Heart left ventricle (tissue), 16 donors: Measurements from ENCODE around the gene BNIP5. TPM values are rescaled to one million over a fixed set of nuclear protein-coding genes. Genes with fewer than 3 reads are reported as not detected.

Source experiments
- ATAC-seq, 4 donors: fragments of 200-7000 bp; cut with Tn5 transposase; one replicate each; pipeline ENCODE4 v1.9.1; 2020 to 2022; ENCODE audit warnings: moderate library complexity in 4 of 4, mild to moderate bottlenecking in 3 of 4, moderate number of reproducible peaks in 1 of 4
- DNase-seq, 5 donors: peaks; one replicate each; pipeline ENCODE4 v3.0.0-alpha.2; 2020
- H3K27ac ChIP-seq, 12 donors: fragments of 200-600 bp; sonication (generic) in 4 of 12; one replicate each; pipeline versions ENCODE4 v1.5.0 to v1.8.0; 2016 to 2022; ENCODE audit warnings: mild to moderate bottlenecking in 2 of 12
- H3K27me3 ChIP-seq, 9 donors: fragments of 200-600 bp; sonication (generic) in 2 of 9; one replicate each; pipeline versions ENCODE4 v1.5.1 to v1.8.0; 2016 to 2022; ENCODE audit warnings: mild to moderate bottlenecking in 3 of 9
- H3K36me3 ChIP-seq, 9 donors: fragments of 200-600 bp; sonication (generic) in 2 of 9; one replicate each; pipeline versions ENCODE4 v1.5.0 to v1.8.0; 2018 to 2022; ENCODE audit warnings: mild to moderate bottlenecking in 2 of 9
- H3K4me1 ChIP-seq, 12 donors: fragments of 200-600 bp; sonication (generic) in 4 of 12; one replicate each; pipeline versions ENCODE4 v1.5.0 to v1.8.0; 2016 to 2022; ENCODE audit warnings: mild to moderate bottlenecking in 3 of 12
- H3K4me3 ChIP-seq, 12 donors: fragments of 200-600 bp; sonication (generic) in 4 of 12; one replicate each; pipeline versions ENCODE4 v1.5.0 to v1.8.0; 2017 to 2022; ENCODE audit warnings: mild to moderate bottlenecking in 9 of 12, moderate library complexity in 4 of 12
- H3K9me3 ChIP-seq, 12 donors: fragments of 200-600 bp; sonication (generic) in 4 of 12; one replicate each; pipeline versions ENCODE4 v1.5.0 to v1.8.0; 2016 to 2022; ENCODE audit warnings: mild to moderate bottlenecking in 1 of 12
- POLR2A ChIP-seq, 2 donors: fragments of 450-650 bp; IDR thresholded peaks; one replicate each; pipeline ENCODE4 v1.6.1; 2017; ENCODE audit warnings: antibody characterized with exemption in 2 of 2, mild to moderate bottlenecking in 2 of 2, moderate library complexity in 2 of 2
- WGBS, 4 donors: extraction: QIAGEN DNeasy Blood & Tissue Kit in 2 of 4; methylation state at CpG; one replicate each; pipeline versions ENCODE4 v1.1.5 to v1.1.7; 2013 to 2018; 5-methylcytosine and 5-hydroxymethylcytosine counted together
- intact Hi-C, 10 donors: fragments of 100-400 bp; cut with DNase I; formaldehyde crosslinking; loops; one replicate each; pipeline versions ENCODE4 v1.11.1 to v1.14.2; 2022
- polyA plus RNA-seq, 2 donors: library from polyadenylated mRNA; stranded (reverse); fragments of 200-250 nt; gene quantifications; one replicate each; pipeline ENCODE4 v1.2.3, GENCODE V29; 2013
- total RNA-seq, 9 donors: library from RNA; depleted of rRNA in 2 of 9; stranded (reverse); fragments of >200 nt in 2 of 9; fragmentation: NEBNext Ultra II Directional in 3 of 9; extraction: Animal tissue kit (Norgen Biotek cat#: 25700) in 3 of 9; gene quantifications; one replicate each; pipeline versions ENCODE4 v1.1.0 to v1.2.4, GENCODE V29; 2016 to 2023
- TF ChIP-seq, protein P1 (sequence below), 12 donors: fragments of 200-600 bp; sonication (generic) in 4 of 12; IDR thresholded peaks; one replicate each; pipeline versions ENCODE4 v1.5.0 to v1.8.0; 2018 to 2022; ENCODE audit warnings: antibody characterized with exemption in 12 of 12, mild to moderate bottlenecking in 5 of 12
- donor health status: ischemic (EF 13 %, LVEDD 7.1; RV severe dilation, severe dysfunction).
- donor health status: healthy with polysubstance abuse.
- donor health status: DM: no; HTN: yes; CAD: no.
- donor health status: DM: no; HTN: no; CAD: no.
- donor health status: ischemic (EF 25% LVEDD 6.9; RV normal size, moderate dysfunction).
- donor health status: ischemic (EF 25% LVEDD 5.7; RV mildly dilated, moderate dysfunction).
- donor health status: healthy.
- donor health status: DM: yes; HTN: yes; CAD: no.
- donor health status: ischemic (EF 35%, LVEDD 5.7; RV mildly dilated, moderate dysfunction).
- donor health status: nonischemic (EF 11% LVEDD 7.7; RV severe dilation, severe dysfunction).
- donor health status: DM: yes; HTN: yes; CAD: no.
- donor health status: PGD.
- donor health status: ischemic (EF 29% LVEDD 5.4; RV normal size, mild dysfunction).
- donor health status: nonischemic (EF 23%, LVEDD 6.1; RV moderate dilation, normal function).

Gene BNIP5
- total and polyA plus RNA-seq, 11 donors = not detected

DNA sequence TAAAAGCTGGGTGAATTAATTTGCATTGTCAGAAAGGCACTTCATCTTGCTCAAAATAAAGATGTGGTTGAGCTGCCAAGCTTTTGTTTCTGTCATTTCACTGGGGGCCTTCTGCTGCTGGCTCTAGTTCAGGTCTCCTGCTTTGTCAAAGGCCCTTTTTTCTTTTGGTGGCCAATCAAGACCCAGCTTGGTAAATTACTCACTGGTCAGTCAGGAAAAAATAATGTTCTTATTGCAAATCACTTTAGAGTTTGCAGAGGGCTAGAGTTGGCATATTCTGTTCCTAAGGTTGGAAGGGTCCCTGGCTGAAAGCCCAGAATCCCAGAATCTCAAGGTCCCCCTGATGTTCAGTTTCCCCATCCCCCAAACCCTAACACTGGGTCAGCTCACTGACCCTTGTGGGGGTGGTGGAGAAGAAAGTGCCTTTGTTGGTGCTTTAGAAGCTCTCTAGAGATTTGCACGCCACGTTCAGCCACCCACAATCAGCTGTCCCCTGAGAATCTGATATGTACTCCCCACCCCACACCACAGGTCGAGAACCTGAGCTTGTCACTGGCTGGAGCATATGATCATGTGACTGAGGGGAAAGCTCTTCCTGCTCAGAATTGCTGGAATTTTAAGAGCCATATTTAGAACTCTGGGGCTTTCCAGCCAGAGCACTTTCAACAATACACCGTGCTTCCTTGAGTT lies 21.7 kb upstream of the BNIP5 start:
- WGBS, 4 donors = 16 to 28% (median 21%) methylated on average over 4 of the region's 4 CpGs
- peaks cover 0 to 34% (median 0%) of the 10 kb centered on the region in 9 donors for H3K27me3 ChIP-seq
- no peak for TF ChIP-seq POLR2A (IDR thresholded peaks at IDR 0.05)
- TF ChIP-seq, protein P1, sequence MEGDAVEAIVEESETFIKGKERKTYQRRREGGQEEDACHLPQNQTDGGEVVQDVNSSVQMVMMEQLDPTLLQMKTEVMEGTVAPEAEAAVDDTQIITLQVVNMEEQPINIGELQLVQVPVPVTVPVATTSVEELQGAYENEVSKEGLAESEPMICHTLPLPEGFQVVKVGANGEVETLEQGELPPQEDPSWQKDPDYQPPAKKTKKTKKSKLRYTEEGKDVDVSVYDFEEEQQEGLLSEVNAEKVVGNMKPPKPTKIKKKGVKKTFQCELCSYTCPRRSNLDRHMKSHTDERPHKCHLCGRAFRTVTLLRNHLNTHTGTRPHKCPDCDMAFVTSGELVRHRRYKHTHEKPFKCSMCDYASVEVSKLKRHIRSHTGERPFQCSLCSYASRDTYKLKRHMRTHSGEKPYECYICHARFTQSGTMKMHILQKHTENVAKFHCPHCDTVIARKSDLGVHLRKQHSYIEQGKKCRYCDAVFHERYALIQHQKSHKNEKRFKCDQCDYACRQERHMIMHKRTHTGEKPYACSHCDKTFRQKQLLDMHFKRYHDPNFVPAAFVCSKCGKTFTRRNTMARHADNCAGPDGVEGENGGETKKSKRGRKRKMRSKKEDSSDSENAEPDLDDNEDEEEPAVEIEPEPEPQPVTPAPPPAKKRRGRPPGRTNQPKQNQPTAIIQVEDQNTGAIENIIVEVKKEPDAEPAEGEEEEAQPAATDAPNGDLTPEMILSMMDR (IDR thresholded peaks at IDR 0.05) = no peak

DNA sequence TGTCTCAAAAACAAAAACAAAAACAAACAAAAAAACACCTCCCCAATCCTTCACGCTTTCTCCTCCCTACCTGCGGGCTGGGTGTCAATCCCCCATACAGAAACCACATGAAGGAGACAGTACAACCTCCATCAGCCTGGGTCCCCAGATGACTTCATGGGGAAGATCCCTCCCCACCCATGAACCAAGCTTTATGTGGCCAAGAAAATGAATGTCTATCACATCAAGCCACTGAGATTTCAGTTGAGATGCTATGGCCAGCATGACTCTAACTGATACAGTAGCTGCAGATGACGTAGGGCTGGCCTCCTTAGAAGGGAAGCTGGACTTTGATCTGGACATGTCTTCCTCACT lies 21.2 kb upstream of the BNIP5 start:
- TF ChIP-seq, protein P1 (IDR thresholded peaks at IDR 0.05) = no peak
- TF ChIP-seq POLR2A (IDR thresholded peaks at IDR 0.05) = no peak
- Histone ChIP-seq H3K4me3 (no peak overlapping the region), H3K4me1 (peaks cover 0 to 36% (median 13%) of the 10 kb centered on the region in 12 donors), H3K27me3 (peaks cover 0 to 39% (median under 1%) of the 10 kb centered on the region in 9 donors), H3K9me3 (peaks cover 0 to 2% (median 0%) of the 10 kb centered on the region in 12 donors), H3K27ac (peak overlapping the region in 2 of 12 donors; percentile 56 to 69), H3K36me3 (no peaks in the 10 kb centered on the region)
- intact Hi-C loops = loop anchor here in 5 of 10 donors (2.0 to 10.0 kb wide), 3 partner anchors 17 to 233 kb away; no protein-coding TSS in a partner anchor
- no peak for DNase-seq
- 84 to 90% (median 89%) methylated on average over 3 of the region's 3 CpGs for WGBS, 4 donors
- ATAC-seq = peak in 1 of 4 donors; percentile 22

More for the DNA sequence above, 21.7 kb upstream of the BNIP5 start:
- intact Hi-C loops = loop anchor here in 5 of 10 donors (2.0 to 10.0 kb wide), 3 partner anchors 18 to 234 kb away; no protein-coding TSS in a partner anchor
- peaks cover 0 to 36% (median 13%) of the 10 kb centered on the region in 12 donors for H3K4me1 ChIP-seq
- H3K27ac ChIP-seq = peak overlapping the region in 5 of 12 donors; percentile 3 to 69 (median 50)
- no peak overlapping the region for H3K4me3 ChIP-seq
- H3K36me3 ChIP-seq = no peaks in the 10 kb centered on the region
- ATAC-seq (peak in 3 of 4 donors; percentile 29 to 61 (median 57)), DNase-seq (no peak)
- H3K9me3 ChIP-seq = no peaks in the 10 kb centered on the region

DNA sequence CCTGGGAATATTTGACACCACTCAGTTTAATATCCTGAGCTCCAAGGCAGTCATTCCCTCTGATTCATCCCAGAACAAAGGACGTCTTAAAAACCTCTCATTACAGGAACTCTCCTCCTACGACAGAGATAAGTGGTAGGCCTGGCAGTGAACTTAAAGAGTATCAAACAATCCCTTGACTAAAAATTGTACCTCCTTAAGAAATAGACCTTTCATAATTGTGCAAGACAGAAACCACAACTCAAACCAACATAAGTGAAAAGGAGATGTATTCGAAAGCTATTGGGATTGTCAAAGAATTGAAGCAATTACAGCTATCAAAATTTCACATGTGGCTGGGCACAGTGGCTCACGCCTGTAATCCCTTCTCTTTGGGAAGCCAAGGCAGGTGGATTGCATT lies 19.1 kb upstream of the BNIP5 start:
- H3K27me3 ChIP-seq = peaks cover 0 to 45% (median 6%) of the 10 kb centered on the region in 9 donors
- no peaks in the 10 kb centered on the region for H3K36me3 ChIP-seq
- no peak for ATAC-seq
- intact Hi-C loops = loop anchor here in 3 of 10 donors (10.0 kb wide), 1 partner anchor 231 kb away; no protein-coding TSS in a partner anchor
- WGBS, 4 donors = 88 to 90% (median 89%) methylated on average over 4 of the region's 4 CpGs
- H3K4me3 ChIP-seq = no peak overlapping the region
- H3K9me3 ChIP-seq = peaks cover 0 to 8% (median 0%) of the 10 kb centered on the region in 12 donors
- H3K27ac ChIP-seq = no peak overlapping the region
- H3K4me1 ChIP-seq = peaks cover 0 to 42% (median 16%) of the 10 kb centered on the region in 12 donors
- no peak for TF ChIP-seq POLR2A (IDR thresholded peaks at IDR 0.05)
- TF ChIP-seq, protein P1 (IDR thresholded peaks at IDR 0.05) = no peak
- no peak for DNase-seq

DNA sequence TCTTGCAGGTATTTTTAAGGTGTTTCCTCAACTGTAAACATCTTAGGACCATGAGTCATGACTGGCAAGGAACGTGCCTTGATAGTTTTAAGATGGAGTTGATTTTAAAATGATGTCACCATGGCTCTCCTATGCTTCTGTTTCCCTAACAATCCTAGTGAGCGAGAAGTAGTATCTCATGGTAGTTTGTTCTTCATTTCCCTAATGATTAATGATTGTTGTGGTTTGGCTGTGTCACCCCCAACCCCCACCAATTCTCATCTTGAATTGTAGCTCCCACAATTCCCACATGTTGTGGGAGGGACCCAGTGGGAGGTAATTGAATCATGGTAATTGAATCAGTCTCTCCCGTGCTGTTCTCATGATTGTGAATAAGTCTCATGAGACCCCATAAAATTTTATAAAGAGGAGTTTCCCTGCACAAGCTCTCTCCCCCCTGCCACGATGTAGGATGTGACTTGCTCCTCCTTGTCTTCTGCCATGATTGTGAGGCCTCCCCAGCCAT lies 16.8 kb upstream of the BNIP5 start:
- 71 to 81% (median 74%) methylated on average over 4 of the region's 4 CpGs for WGBS, 4 donors
- intact Hi-C loops = loop anchor here in 3 of 10 donors (10.0 kb wide), 1 partner anchor 229 kb away; no protein-coding TSS in a partner anchor
- no peak for ATAC-seq

More for the DNA sequence above, 16.8 kb upstream of the BNIP5 start:
- no peaks in the 10 kb centered on the region for H3K36me3 ChIP-seq
- no peak overlapping the region for H3K4me3 ChIP-seq
- peaks cover 0 to 50% (median 7%) of the 10 kb centered on the region in 9 donors for H3K27me3 ChIP-seq
- peaks cover 0 to 33% (median 18%) of the 10 kb centered on the region in 12 donors for H3K4me1 ChIP-seq
- no peak for TF ChIP-seq POLR2A (IDR thresholded peaks at IDR 0.05)
- TF ChIP-seq, protein P1 (IDR thresholded peaks at IDR 0.05) = no peak
- peaks cover 0 to 8% (median 0%) of the 10 kb centered on the region in 12 donors for H3K9me3 ChIP-seq
- H3K27ac ChIP-seq = no peak overlapping the region
- no peak for DNase-seq
